ENCODE measurements around the gene SHPK.

Gene SHPK

GRCh38 chr17:3657588-3657869 lies 21.5 kb upstream of the SHPK start:
- no peak for DNase-seq (ENCODE audit: low spot score)
- in situ Hi-C loops (cut with MboI; ENCODE audit: low pct_unique_long_range_greater_than_20kb, low sequenced_read_pairs, unreplicated experiment), result loop anchor here (25.0 kb wide), 1 partner anchor 620 kb away; no protein-coding TSS in a partner anchor
- TF ChIP-seq CTCF (IDR thresholded peaks at IDR 0.05; ENCODE audit: extremely low read depth, insufficient read depth, missing control alignments), result no peak

DNA sequence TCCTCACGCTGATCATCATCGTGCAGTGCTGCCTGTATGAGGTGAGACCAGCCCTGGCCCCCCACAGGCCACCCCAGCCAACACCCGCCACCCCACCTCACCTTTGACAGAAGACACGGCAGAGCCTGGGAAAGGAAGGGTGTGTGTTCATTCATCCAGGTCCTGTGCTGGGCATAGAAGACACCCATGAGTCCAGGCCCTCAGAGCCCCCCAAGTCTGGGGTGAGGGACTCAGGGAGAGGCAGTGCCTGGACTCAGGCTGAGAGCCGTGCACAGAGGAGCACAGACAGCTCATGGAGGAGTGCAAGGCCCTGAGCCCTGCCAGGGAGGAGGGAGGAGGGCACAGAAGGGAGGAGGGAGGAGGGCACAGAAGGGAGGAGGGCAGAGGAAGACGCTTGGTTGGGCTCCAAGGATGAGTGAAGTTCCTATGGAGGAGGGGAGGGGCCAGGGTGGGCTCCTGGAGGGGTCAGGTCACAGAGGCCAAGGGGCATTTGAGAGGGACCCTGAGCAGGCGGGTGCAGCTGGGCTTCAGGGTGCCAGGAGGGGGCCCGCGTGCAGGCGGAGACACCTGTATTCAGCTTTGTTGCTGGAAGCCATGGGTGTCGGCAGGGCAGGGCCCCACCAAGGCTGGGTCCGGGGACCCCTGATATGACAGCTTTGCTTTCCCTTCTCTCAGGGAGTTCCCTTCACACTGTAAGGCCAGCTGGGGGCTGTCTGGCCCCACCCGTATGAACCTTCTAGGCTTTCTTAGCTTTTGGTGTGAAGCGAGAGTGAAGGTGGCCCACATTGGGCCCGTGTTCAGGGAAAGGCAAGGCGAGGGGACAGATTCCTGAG lies 20.9 kb upstream of the SHPK start:
- in situ Hi-C loops (cut with MboI; ENCODE audit: low pct_unique_long_range_greater_than_20kb, low sequenced_read_pairs, unreplicated experiment), result loop anchor here (25.0 kb wide), 1 partner anchor 620 kb away; no protein-coding TSS in a partner anchor
- TF ChIP-seq CTCF (IDR thresholded peaks at IDR 0.05; ENCODE audit: extremely low read depth, insufficient read depth, missing control alignments), result no peak
- DNase-seq (ENCODE audit: low spot score), result no peak

GRCh38 chr17:3656353-3656752 lies 20.3 kb upstream of the SHPK start:
- DNase-seq (ENCODE audit: low spot score), result no peak
- in situ Hi-C loops (cut with MboI; ENCODE audit: low pct_unique_long_range_greater_than_20kb, low sequenced_read_pairs, unreplicated experiment), result loop anchor here (25.0 kb wide), 1 partner anchor 619 kb away; no protein-coding TSS in a partner anchor
- TF ChIP-seq CTCF (IDR thresholded peaks at IDR 0.05; ENCODE audit: extremely low read depth, insufficient read depth, missing control alignments), result no peak

DNA sequence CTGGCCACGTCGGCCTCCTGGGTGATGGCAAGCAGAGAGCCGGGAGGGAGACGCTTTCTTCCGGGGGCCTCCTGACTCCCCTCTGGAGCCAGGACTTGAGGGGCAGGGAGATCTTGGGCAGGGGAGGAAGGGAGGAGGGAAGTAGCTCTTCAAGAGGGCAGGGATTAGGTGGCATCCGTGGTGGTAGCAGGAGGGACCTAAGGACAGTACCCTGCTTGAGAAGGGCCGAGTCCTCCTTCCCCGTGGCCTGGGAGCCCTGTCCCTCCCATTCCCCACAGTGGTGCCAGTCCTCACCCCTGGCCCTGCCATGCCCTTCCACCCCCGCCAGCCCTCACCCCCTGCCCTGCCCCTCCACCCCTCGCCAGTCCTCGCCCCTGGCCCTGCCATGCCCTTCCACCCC lies 19.7 kb upstream of the SHPK start:
- TF ChIP-seq CTCF (IDR thresholded peaks at IDR 0.05; ENCODE audit: extremely low read depth, insufficient read depth, missing control alignments), result no peak
- in situ Hi-C loops (cut with MboI; ENCODE audit: low pct_unique_long_range_greater_than_20kb, low sequenced_read_pairs, unreplicated experiment), result loop anchor here (25.0 kb wide), 1 partner anchor 618 kb away; no protein-coding TSS in a partner anchor
- DNase-seq (ENCODE audit: low spot score), result no peak

GRCh38 chr17:3647769-3648555 lies 11.9 kb upstream of the SHPK start:
- TF ChIP-seq CTCF (IDR thresholded peaks at IDR 0.05; ENCODE audit: extremely low read depth, insufficient read depth, missing control alignments), result peak; percentile 63
- in situ Hi-C loops (cut with MboI; ENCODE audit: low pct_unique_long_range_greater_than_20kb, low sequenced_read_pairs, unreplicated experiment), result no loop called here
- peak; percentile 67 for DNase-seq (ENCODE audit: low spot score)

DNA sequence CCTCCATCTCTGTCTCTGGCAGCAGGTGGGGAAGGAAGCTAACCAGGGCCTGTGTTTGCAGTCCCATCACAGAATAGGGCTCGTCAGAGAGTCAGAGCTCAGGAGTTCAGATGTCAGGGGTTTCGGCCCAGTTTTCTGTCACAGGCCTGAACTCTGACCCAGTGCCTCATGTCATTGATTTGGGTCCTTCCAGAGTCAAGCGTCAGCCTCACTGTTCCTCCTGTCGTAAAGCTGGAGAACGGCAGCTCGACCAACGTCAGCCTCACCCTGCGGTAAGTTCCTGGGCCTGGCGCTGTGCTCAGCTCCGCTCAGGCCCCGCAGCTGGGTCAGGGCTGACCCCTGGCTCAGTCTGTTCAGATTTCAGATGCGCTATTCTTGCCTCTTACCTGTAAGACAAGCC lies 11.2 kb upstream of the SHPK start:
- in situ Hi-C loops (cut with MboI; ENCODE audit: low pct_unique_long_range_greater_than_20kb, low sequenced_read_pairs, unreplicated experiment), result no loop called here
- no peak for DNase-seq (ENCODE audit: low spot score)
- TF ChIP-seq CTCF (IDR thresholded peaks at IDR 0.05; ENCODE audit: extremely low read depth, insufficient read depth, missing control alignments), result no peak
